Measurements from ENCODE around the gene TRMT6.

The TRMT6 gene

GRCh38 chr20:5950271-5951031 is at the start of gene TRMT6, which contains the start of gene MCM8:
TRMT6 (minus strand) TSS chr20:5950533; CDS start chr20:5950405, 128 bp downstream.
MCM8 (plus strand) TSS chr20:5950652; CDS start chr20:5952016, 1,364 bp downstream.
- DNase-seq (ENCODE audit: low read depth in 3 of 3, low spot score in 1 of 3), result peak; percentile 85 to 90 (median 86)

- DNase-seq (ENCODE audit: low read depth in 3 of 3, low spot score in 1 of 3), result no peak
Measured at GRCh38 chr20:5999783-6000182, 49.5 kb upstream of the TRMT6 start.

GRCh38 chr20:5996765-5997164 is 46.4 kb upstream of the TRMT6 start:
- DNase-seq (ENCODE audit: low read depth in 3 of 3, low spot score in 1 of 3), result no peak

GRCh38 chr20:5991623-5992441 is 41.5 kb upstream of the TRMT6 start:
- no peak for DNase-seq (ENCODE audit: low read depth in 3 of 3, low spot score in 1 of 3)

GRCh38 chr20:5990946-5991345 is 40.6 kb upstream of the TRMT6 start:
- no peak for DNase-seq (ENCODE audit: low read depth in 3 of 3, low spot score in 1 of 3)

- DNase-seq (ENCODE audit: low read depth in 3 of 3, low spot score in 1 of 3), result no peak
Measured at GRCh38 chr20:5989539-5989938, 39.2 kb upstream of the TRMT6 start.

- DNase-seq (ENCODE audit: low read depth in 3 of 3, low spot score in 1 of 3), result no peak
Measured at GRCh38 chr20:5987383-5987782, 37.0 kb upstream of the TRMT6 start.

- DNase-seq (ENCODE audit: low read depth in 3 of 3, low spot score in 1 of 3), result no peak
Measured at GRCh38 chr20:5980720-5981538, 30.6 kb upstream of the TRMT6 start.

- DNase-seq (ENCODE audit: low read depth in 3 of 3, low spot score in 1 of 3), result no peak
Measured at GRCh38 chr20:5979801-5980200, 29.5 kb upstream of the TRMT6 start.

- DNase-seq (ENCODE audit: low read depth in 3 of 3, low spot score in 1 of 3), result no peak
Measured at GRCh38 chr20:5977975-5978374, 27.6 kb upstream of the TRMT6 start.

- no peak for DNase-seq (ENCODE audit: low read depth in 3 of 3, low spot score in 1 of 3)
Measured at GRCh38 chr20:5977223-5977622, 26.9 kb upstream of the TRMT6 start.

GRCh38 chr20:5975778-5976177 is 25.4 kb upstream of the TRMT6 start:
- no peak for DNase-seq (ENCODE audit: low read depth in 3 of 3, low spot score in 1 of 3)

GRCh38 chr20:5974531-5974930 is 24.2 kb upstream of the TRMT6 start:
- DNase-seq (ENCODE audit: low read depth in 3 of 3, low spot score in 1 of 3), result no peak

- DNase-seq (ENCODE audit: low read depth in 3 of 3, low spot score in 1 of 3), result no peak
Measured at GRCh38 chr20:5973971-5974370, 23.6 kb upstream of the TRMT6 start.

- no peak for DNase-seq (ENCODE audit: low read depth in 3 of 3, low spot score in 1 of 3)
Measured at GRCh38 chr20:5973172-5973571, 22.8 kb upstream of the TRMT6 start.

GRCh38 chr20:5971203-5971602 is 20.9 kb upstream of the TRMT6 start:
- no peak for DNase-seq (ENCODE audit: low read depth in 3 of 3, low spot score in 1 of 3)

GRCh38 chr20:5970381-5970780 is 20.0 kb upstream of the TRMT6 start:
- DNase-seq (ENCODE audit: low read depth in 3 of 3, low spot score in 1 of 3), result no peak

GRCh38 chr20:5969940-5970339 is 19.6 kb upstream of the TRMT6 start:
- no peak for DNase-seq (ENCODE audit: low read depth in 3 of 3, low spot score in 1 of 3)

GRCh38 chr20:5969348-5969935 is 19.1 kb upstream of the TRMT6 start:
- DNase-seq (ENCODE audit: low read depth in 3 of 3, low spot score in 1 of 3), result no peak

- no peak for DNase-seq (ENCODE audit: low read depth in 3 of 3, low spot score in 1 of 3)
Measured at GRCh38 chr20:5968462-5968861, 18.1 kb upstream of the TRMT6 start.

GRCh38 chr20:5967469-5967868 is 17.1 kb upstream of the TRMT6 start:
- DNase-seq (ENCODE audit: low read depth in 3 of 3, low spot score in 1 of 3), result no peak

Data from stimulated activated CD4-positive, alpha-beta T cell treated with anti-CD3 and anti-CD28 coated beads, TNF-alpha, amount 100 ng/mL, for 1 hour (primary cell).